H1 (cell line): ENCODE measurements around the gene TEAD1. TPM values are rescaled to one million over a fixed set of nuclear protein-coding genes. Genes with fewer than 3 reads are reported as not detected.

Experiments
- CTCF ChIA-PET: fragments of 300-600 bp; sonication (Branson Sonifier 250); formaldehyde crosslinking; loops from one replicate; lab custom pipeline; 2021; ENCODE audit not compliant: partially characterized antibody; lab: Charles Lee
- POLR2A ChIA-PET: fragments of 300-600 bp; sonication (Branson Sonifier 250); formaldehyde crosslinking; loops from one replicate; lab custom pipeline; 2021; ENCODE audit warnings: inconsistent platforms; ENCODE audit not compliant: partially characterized antibody; lab: Charles Lee
- DNase-seq, 2 experiments: peaks; one replicate each; pipeline versions ENCODE4 v3.0.0 to v3.0.0-alpha.2; 2010 to 2022; ENCODE audit warnings: low spot score in 2 of 2, low read depth in 1 of 2, mixed read lengths in 1 of 2
- FAIRE-seq: peaks from 2 replicates; lab custom pipeline; 2011; peaks lifted over from hg19 to GRCh38; lab: Jason Lieb, UNC
- H2AFZ ChIP-seq: 2 replicates; pipeline ENCODE4 v1.8.1; 2012; ENCODE audit warnings: low read length, inconsistent platforms
- H2AK5ac ChIP-seq: 2 replicates; pipeline ENCODE4 v1.6.1; 2013; ENCODE audit warnings: low read depth, low read length
- H2BK120ac ChIP-seq: replicated peaks from 2 replicates; pipeline ENCODE3; 2013; ENCODE audit warnings: low read depth, low read length, inconsistent platforms
- H2BK12ac ChIP-seq: 2 replicates; pipeline ENCODE4 v1.6.1; 2013; ENCODE audit warnings: low read depth, low read length
- H2BK15ac ChIP-seq: 2 replicates; pipeline ENCODE4 v1.6.1; 2013; ENCODE audit warnings: low read length
- H2BK20ac ChIP-seq: 2 replicates; pipeline ENCODE4 v1.6.1; 2013; ENCODE audit warnings: low read length
- H2BK5ac ChIP-seq: 2 replicates; pipeline ENCODE4 v1.6.1; 2013; ENCODE audit warnings: low read depth, low read length
- H3K14ac ChIP-seq: 2 replicates; pipeline ENCODE4 v1.6.1; 2013; ENCODE audit warnings: inconsistent platforms; ENCODE audit not compliant: insufficient read length
- H3K18ac ChIP-seq: 2 replicates; pipeline ENCODE4 v1.6.1; 2013; ENCODE audit warnings: low read length; ENCODE audit errors: extremely low read depth
- H3K23ac ChIP-seq: 2 replicates; pipeline ENCODE4 v1.6.1; 2013; ENCODE audit warnings: inconsistent platforms; ENCODE audit not compliant: insufficient read length
- H3K23me2 ChIP-seq: 2 replicates; pipeline ENCODE4 v1.6.1; 2013; ENCODE audit warnings: low read depth, low read length
- H3K27ac ChIP-seq: 2 replicates; pipeline ENCODE4 v1.6.1; 2011; ENCODE audit warnings: low read depth, low read length, inconsistent platforms
- H3K27me3 ChIP-seq, 4 experiments: replicated peaks in 1 of 4; 1 replicate in 1 of 4; 2 replicates in 3 of 4; pipeline versions ENCODE4 v1.6.1 to v1.8.1; 2011 to 2013; ENCODE audit warnings: low read length in 3 of 4, mild to moderate bottlenecking in 3 of 4, inconsistent platforms in 2 of 4, mixed read lengths in 2 of 4, moderate library complexity in 1 of 4; ENCODE audit not compliant: control insufficient read depth in 3 of 4, insufficient read depth in 3 of 4; ENCODE audit errors: extremely low read depth in 1 of 4
- H3K36me3 ChIP-seq, 4 experiments: 2 replicates each; pipeline versions ENCODE4 v1.6.1 to v1.8.1; 2011 to 2013; ENCODE audit warnings: mild to moderate bottlenecking in 4 of 4, low read length in 3 of 4, moderate library complexity in 2 of 4, control low read depth in 1 of 4, inconsistent platforms in 1 of 4; ENCODE audit not compliant: insufficient read depth in 4 of 4, control insufficient read depth in 2 of 4
- H3K4ac ChIP-seq: replicated peaks from 2 replicates; pipeline ENCODE3; 2013; ENCODE audit warnings: low read length, low read depth, mixed read lengths, inconsistent platforms; ENCODE audit not compliant: insufficient read length
- H3K4me1 ChIP-seq, 4 experiments: replicated peaks in 1 of 4; 1 replicate in 1 of 4; 2 replicates in 3 of 4; pipeline versions ENCODE4 v1.6.1 to v1.8.1; 2011 to 2013; ENCODE audit warnings: low read length in 3 of 4, inconsistent platforms in 2 of 4, mixed read lengths in 1 of 4; ENCODE audit not compliant: insufficient read depth in 4 of 4, control insufficient read depth in 3 of 4
- H3K4me2 ChIP-seq, 2 experiments: 2 replicates each; pipeline versions ENCODE4 v1.6.1 to v1.8.1; 2011 to 2013; ENCODE audit warnings: low read depth in 2 of 2, low read length in 2 of 2, control low read depth in 1 of 2, inconsistent platforms in 1 of 2, mild to moderate bottlenecking in 1 of 2; ENCODE audit not compliant: insufficient read depth in 1 of 2
- H3K4me3 ChIP-seq, 4 experiments: fragments of 200-600, 300-600 bp in 1 of 4; sonication (generic), shearing (Covaris generic), sonication (Bioruptor Twin) in 1 of 4; 2 replicates each; pipeline versions ENCODE4 v1.5.1 to v1.8.1; 2011 to 2016; ENCODE audit warnings: low read length in 4 of 4, low read depth in 3 of 4, control low read depth in 2 of 4, inconsistent platforms in 2 of 4, mild to moderate bottlenecking in 2 of 4, mixed read lengths in 1 of 4, moderate library complexity in 1 of 4; ENCODE audit not compliant: insufficient read depth in 2 of 4; ENCODE audit errors: extremely low read depth in 1 of 4
- H3K56ac ChIP-seq: replicated peaks from 2 replicates; pipeline ENCODE3; 2013; ENCODE audit warnings: low read depth, mild to moderate bottlenecking, mixed read lengths, low read length, inconsistent platforms; ENCODE audit not compliant: insufficient read length
- H3K79me1 ChIP-seq: 2 replicates; pipeline ENCODE4 v1.6.1; 2013; ENCODE audit warnings: low read depth, low read length, control low read depth
- H3K79me2 ChIP-seq, 2 experiments: 2 replicates each; pipeline versions ENCODE4 v1.6.1 to v1.8.1; 2012 to 2013; ENCODE audit warnings: low read length in 2 of 2, mild to moderate bottlenecking in 2 of 2, inconsistent platforms in 1 of 2; ENCODE audit not compliant: insufficient read depth in 2 of 2, control insufficient read depth in 1 of 2
- H3K9ac ChIP-seq, 4 experiments: replicated peaks in 1 of 4; 1 replicate in 1 of 4; 2 replicates in 3 of 4; pipeline versions ENCODE4 v1.6.1 to v1.8.1; 2011 to 2013; ENCODE audit warnings: low read depth in 3 of 4, low read length in 3 of 4, control low read depth in 2 of 4, mild to moderate bottlenecking in 2 of 4, moderate library complexity in 2 of 4, inconsistent platforms in 1 of 4; ENCODE audit errors: extremely low read depth in 1 of 4
- H3K9me3 ChIP-seq, 2 experiments: 2 replicates each; pipeline versions ENCODE4 v1.6.1 to v1.8.1; 2012 to 2013; ENCODE audit warnings: mild to moderate bottlenecking in 2 of 2, moderate library complexity in 2 of 2, control low read depth in 1 of 2, inconsistent platforms in 1 of 2, low read depth in 1 of 2, low read length in 1 of 2, mixed read lengths in 1 of 2; ENCODE audit not compliant: insufficient read depth in 2 of 2
- H4K20me1 ChIP-seq, 2 experiments: replicated peaks in 1 of 2; 2 replicates each; pipeline versions ENCODE3 to v1.8.1; 2011 to 2013; ENCODE audit warnings: inconsistent platforms in 2 of 2, low read length in 2 of 2, mild to moderate bottlenecking in 1 of 2; ENCODE audit not compliant: insufficient read depth in 2 of 2, control insufficient read depth in 1 of 2
- H4K5ac ChIP-seq: 2 replicates; pipeline ENCODE4 v1.6.1; 2013; ENCODE audit warnings: low read length, low read depth, mixed read lengths, inconsistent platforms; ENCODE audit not compliant: insufficient read length
- H4K8ac ChIP-seq: 2 replicates; pipeline ENCODE4 v1.8.0; 2013; ENCODE audit warnings: mild to moderate bottlenecking, moderate library complexity, low read length, inconsistent platforms; ENCODE audit not compliant: insufficient read depth; ENCODE audit errors: extremely low read depth
- H4K91ac ChIP-seq: replicated peaks from 2 replicates; pipeline ENCODE3; 2013; ENCODE audit warnings: low read length, mixed read lengths, inconsistent platforms; ENCODE audit not compliant: insufficient read length
- EGR1 ChIP-seq: IDR thresholded peaks from 2 replicates; pipeline ENCODE4 v1.6.1; 2011; ENCODE audit warnings: low read depth, low read length, borderline replicate concordance
- EP300 ChIP-seq, 2 experiments: IDR thresholded peaks; 1 replicate in 1 of 2; 2 replicates in 1 of 2; pipeline ENCODE4 v1.6.1; 2011 to 2012; ENCODE audit warnings: low read depth in 2 of 2, low read length in 2 of 2, mild to moderate bottlenecking in 2 of 2, borderline replicate concordance in 1 of 2, inconsistent platforms in 1 of 2, moderate library complexity in 1 of 2
- MAFK ChIP-seq: IDR thresholded peaks from 2 replicates; pipeline ENCODE4 v1.6.1; 2012; ENCODE audit warnings: low read depth, mild to moderate bottlenecking, improper control_type of control experiment, low read length
- RXRA ChIP-seq: IDR thresholded peaks from 2 replicates; pipeline ENCODE4 v1.6.1; 2011; ENCODE audit warnings: low read depth, mild to moderate bottlenecking, low read length, moderate library complexity; ENCODE audit not compliant: insufficient read depth
- WGBS, 2 experiments: shearing (Covaris generic) in 1 of 2; methylation state at CpG; one replicate each; pipeline versions ENCODE4 v1.1.6 to v1.1.7; 2013 to 2015; ENCODE audit warnings: low lambda C conversion rate in 2 of 2, mixed read lengths in 2 of 2, inconsistent platforms in 1 of 2, low coverage in 1 of 2, missing lambda C conversion rate in 1 of 2; ENCODE audit not compliant: insufficient replicate concordance in 2 of 2, insufficient coverage in 1 of 2, insufficient read length in 1 of 2; ENCODE audit errors: extremely low coverage in 1 of 2, missing lambda C conversion rate in 1 of 2; 5-methylcytosine and 5-hydroxymethylcytosine counted together
- polyA plus RNA-seq, 7 experiments: library from polyadenylated mRNA; depleted of rRNA in 3 of 7; stranded (reverse) in 5 of 7; unstranded in 2 of 7; fragments of >200 nt in 5 of 7; fragments of 200-250 nt in 2 of 7; gene quantifications; 1 replicate in 5 of 7; 2 replicates in 1 of 7; 4 replicates in 1 of 7; pipeline versions ENCODE4 v1.2.1 to v1.2.3, GENCODE V29; 2011 to 2013; ENCODE audit warnings: missing spikeins in 2 of 7, mixed read lengths in 2 of 7
- total RNA-seq: library from RNA; stranded (reverse); fragmentation: NEBNext Ultra II Directional; extraction: Animal tissue kit (Norgen Biotek cat#: 25700); gene quantifications from 2 replicates; pipeline ENCODE4 v1.2.1, GENCODE V29; 2021

TEAD1 gene
- total and polyA plus RNA-seq, 2 of the 8 experiments (the other 6 are each of a cell fraction or from before 2014, with no cell fraction given), result 15.6 to 67.4 TPM

- ChIA-PET POLR2A (interaction anchor here (1.4 to 2.7 kb wide), 2 partner anchors 12 to 72 kb away, joined by 3 to 10 read pairs; no protein-coding TSS in a partner anchor), CTCF (interaction anchor here (0.6 to 1.3 kb wide), 3 partner anchors 31 to 189 kb away, joined by 3 to 5 read pairs (median 3); no protein-coding TSS in a partner anchor)
- Histone ChIP-seq H3K4ac (no peak overlapping the region), H2BK120ac (no peak overlapping the region), H3K9me3 (no peaks in the 10 kb centered on the region), H2AFZ (no peak overlapping the region), H3K79me2 (peaks cover 0 to 69% of the 10 kb centered on the region in 2 experiments; a peak in 2 of 4 replicates), H2BK12ac (no peak overlapping the region), H3K14ac (no peak overlapping the region), H4K20me1 (peaks cover 2 to 9% of the 10 kb centered on the region in 2 experiments), H3K79me1 (peaks cover 9% of the 10 kb centered on the region), H3K4me2 (no peak overlapping the region), H3K27me3 (no peaks in the 10 kb centered on the region), H3K56ac (no peak overlapping the region), H3K9ac (no peak overlapping the region), H3K4me3 (no peak overlapping the region), H3K27ac (no peak overlapping the region), H4K91ac (no peak overlapping the region), H2BK20ac (no peak overlapping the region), H2AK5ac (no peak overlapping the region), H2BK5ac (no peak overlapping the region), H4K8ac (no peak overlapping the region), H3K23me2 (no peaks in the 10 kb centered on the region), H3K36me3 (no peaks in the 10 kb centered on the region), H3K23ac (no peak overlapping the region), H3K18ac (no peak overlapping the region), H2BK15ac (no peak overlapping the region), H3K4me1 (peaks cover 4 to 19% (median 12%) of the 10 kb centered on the region in 4 experiments), H4K5ac (no peak overlapping the region)
- FAIRE-seq (no peak), DNase-seq (no peak)
- 93% methylated on average over 1 of the region's 1 CpG; no CpG with 5 or more reads in 1 of the 2 experiments for whole genome bisulfite sequencing, 2 experiments
- TF ChIP-seq EGR1 (no peak), MAFK (no peak), RXRA (no peak), EP300 (IDR thresholded peaks at IDR 0.05; ENCODE audit: borderline replicate concordance in 1 of 2, low read depth in 2 of 2, low read length in 2 of 2) (no peak)
Observed at GRCh38 chr11:12789054-12789453, 114.8 kb downstream of the TEAD1 start.
